Mesodermal cell (in vitro differentiated cells): ENCODE results near the gene ROBO1.

Experiments used
- H3K27ac ChIP-seq: 2 replicates; pipeline ENCODE4 v1.7.0; 2013; ENCODE audit warnings: mild to moderate bottlenecking, low read depth, low read length, moderate library complexity; ENCODE audit not compliant: severe bottlenecking
- H3K36me3 ChIP-seq: 2 replicates; pipeline ENCODE4 v1.7.1; 2013; ENCODE audit warnings: mild to moderate bottlenecking, low read length, moderate library complexity; ENCODE audit not compliant: control insufficient read depth, insufficient read depth
- H3K4me1 ChIP-seq: one replicate; pipeline ENCODE4 v1.7.1; 2013; ENCODE audit warnings: mild to moderate bottlenecking, low read length; ENCODE audit not compliant: insufficient read depth, control insufficient read depth, poor library complexity, severe bottlenecking
- H3K4me3 ChIP-seq: 2 replicates; pipeline ENCODE4 v1.7.0; 2013; ENCODE audit warnings: low read length, control low read depth, mild to moderate bottlenecking; ENCODE audit not compliant: insufficient read depth, poor library complexity, severe bottlenecking; ENCODE audit errors: extremely low read depth
- H3K9me3 ChIP-seq: 2 replicates; pipeline ENCODE4 v1.7.1; 2013; ENCODE audit warnings: mild to moderate bottlenecking, low read length, moderate library complexity; ENCODE audit not compliant: control insufficient read depth
- WGBS, 2 experiments: methylation state at CpG; one replicate each; pipeline ENCODE4 v1.1.5; 2013; ENCODE audit warnings: missing lambda C conversion rate in 2 of 2; ENCODE audit not compliant: insufficient coverage in 2 of 2; 5-methylcytosine and 5-hydroxymethylcytosine counted together

The ROBO1 gene

DNA sequence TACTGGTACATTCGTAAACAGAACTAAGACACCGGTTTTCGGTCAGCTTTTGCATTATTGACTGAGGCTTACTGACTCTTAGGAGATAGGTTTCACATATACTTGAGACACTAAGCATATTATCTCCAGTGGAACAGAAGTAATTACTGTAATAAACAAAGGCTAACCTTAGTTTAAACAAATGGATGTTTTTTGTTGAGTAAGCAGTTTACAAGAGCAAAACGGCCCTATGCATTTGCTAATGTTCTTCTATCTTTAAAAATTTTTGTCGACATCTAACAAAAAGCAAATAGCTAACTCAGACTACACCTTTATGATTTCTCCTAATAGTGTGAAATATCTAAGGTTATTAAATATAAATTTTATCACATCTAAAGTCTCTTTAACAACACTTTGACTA, 664.5 kb downstream of the ROBO1 start:
- Histone ChIP-seq H3K4me1 (no peaks in the 10 kb centered on the region), H3K4me3 (no peak overlapping the region), H3K27ac (no peak overlapping the region), H3K36me3 (no peaks in the 10 kb centered on the region), H3K9me3 (no peaks in the 10 kb centered on the region)
- WGBS, 2 experiments = 100% methylated on average over 3 of the region's 5 CpGs; no CpG with 5 or more reads in 1 of the 2 experiments

DNA sequence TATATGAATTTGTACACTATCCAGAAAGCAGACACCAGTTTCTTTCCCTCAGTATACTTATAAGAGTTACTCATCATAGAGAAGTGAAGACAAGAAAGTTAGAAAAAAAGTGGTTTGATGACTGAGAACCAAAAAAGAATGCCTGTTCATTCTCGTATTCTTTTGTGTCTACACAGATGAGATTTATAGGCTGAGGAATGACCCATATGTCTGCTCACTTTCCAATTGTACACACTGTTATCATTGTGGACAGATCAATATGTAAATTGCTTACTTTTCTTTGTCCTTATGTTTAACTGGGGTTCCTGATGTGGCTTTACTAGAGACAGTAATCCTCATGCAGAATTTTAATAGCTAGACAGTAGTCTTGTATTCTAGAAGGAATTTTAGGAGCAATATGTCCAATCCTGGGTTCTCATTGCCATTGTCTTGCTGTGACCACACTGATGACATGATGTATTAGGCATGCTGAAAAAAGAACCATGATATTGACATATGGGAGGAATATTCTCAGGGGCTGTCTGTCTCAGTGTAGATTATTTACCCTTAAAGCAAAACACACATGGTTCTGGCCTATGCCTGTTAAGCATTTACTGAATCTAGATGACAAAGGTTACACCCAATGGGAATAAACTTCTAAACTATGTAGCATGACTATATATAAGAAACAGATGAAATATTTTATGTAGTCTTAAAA, 669.7 kb downstream of the ROBO1 start:
- no peaks in the 10 kb centered on the region for H3K9me3 ChIP-seq
- H3K4me1 ChIP-seq = no peaks in the 10 kb centered on the region
- no peak overlapping the region for H3K27ac ChIP-seq
- H3K4me3 ChIP-seq = no peak overlapping the region
- no peaks in the 10 kb centered on the region for H3K36me3 ChIP-seq
- 100% methylated on average over 1 of the region's 1 CpG; no CpG with 5 or more reads in 1 of the 2 experiments for WGBS, 2 experiments

DNA sequence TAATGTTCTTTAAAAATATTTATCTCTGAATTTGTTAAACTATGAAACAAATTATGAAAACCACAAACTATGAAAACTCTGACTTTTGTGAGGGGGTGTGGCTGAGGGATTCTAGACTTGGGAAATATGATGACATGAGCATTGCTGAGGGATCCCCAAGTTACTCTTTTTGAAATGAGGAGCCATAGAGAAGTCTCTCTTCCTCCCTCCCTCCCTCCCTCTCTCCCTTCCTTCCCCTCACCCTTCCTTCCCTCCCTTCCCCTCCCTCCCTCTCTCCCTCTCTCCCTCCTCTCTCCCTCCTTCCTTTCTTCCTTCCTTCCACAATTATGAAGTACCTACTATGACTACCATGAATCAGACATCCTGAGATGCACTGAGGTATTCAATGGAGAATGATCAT, 673.1 kb downstream of the ROBO1 start:
- Histone ChIP-seq H3K27ac (no peak overlapping the region), H3K9me3 (no peaks in the 10 kb centered on the region), H3K36me3 (no peaks in the 10 kb centered on the region), H3K4me3 (no peak overlapping the region), H3K4me1 (no peaks in the 10 kb centered on the region)

- H3K9me3 ChIP-seq = no peaks in the 10 kb centered on the region
- H3K4me3 ChIP-seq = no peak overlapping the region
- H3K36me3 ChIP-seq = no peaks in the 10 kb centered on the region
- H3K27ac ChIP-seq = no peak overlapping the region
- WGBS, 2 experiments = 0% methylated on average over 1 to 3 of the region's 6 CpGs
- no peaks in the 10 kb centered on the region for H3K4me1 ChIP-seq
These were observed 681.3 kb downstream of the ROBO1 start for GRCh38 chr3:79086514-79086913.

GRCh38 chr3:79085171-79085570, 682.6 kb downstream of the ROBO1 start:
- no peaks in the 10 kb centered on the region for H3K4me1 ChIP-seq
- no peaks in the 10 kb centered on the region for H3K36me3 ChIP-seq
- no peaks in the 10 kb centered on the region for H3K9me3 ChIP-seq
- no peak overlapping the region for H3K27ac ChIP-seq
- no peak overlapping the region for H3K4me3 ChIP-seq
- 88 to 92% methylated on average over 1 of the region's 1 CpG for WGBS, 2 experiments

- 40 to 90% methylated on average over 1 to 4 of the region's 5 CpGs for WGBS, 2 experiments
- Histone ChIP-seq H3K27ac (peak overlapping the region; percentile 7), H3K9me3 (no peaks in the 10 kb centered on the region)
These were observed 686.5 kb downstream of the ROBO1 start for GRCh38 chr3:79081335-79081734.

GRCh38 chr3:79074558-79074957, 693.2 kb downstream of the ROBO1 start:
- Histone ChIP-seq H3K4me1 (no peaks in the 10 kb centered on the region), H3K4me3 (no peak overlapping the region), H3K9me3 (no peaks in the 10 kb centered on the region), H3K27ac (no peak overlapping the region), H3K36me3 (no peaks in the 10 kb centered on the region)
- no CpG with 5 or more reads among the region's 1 CpG for WGBS, 2 experiments

More at GRCh38 chr3:79081335-79081734, 686.5 kb downstream of the ROBO1 start:
- no peaks in the 10 kb centered on the region for H3K4me1 ChIP-seq
- H3K4me3 ChIP-seq = no peak overlapping the region
- no peaks in the 10 kb centered on the region for H3K36me3 ChIP-seq

DNA sequence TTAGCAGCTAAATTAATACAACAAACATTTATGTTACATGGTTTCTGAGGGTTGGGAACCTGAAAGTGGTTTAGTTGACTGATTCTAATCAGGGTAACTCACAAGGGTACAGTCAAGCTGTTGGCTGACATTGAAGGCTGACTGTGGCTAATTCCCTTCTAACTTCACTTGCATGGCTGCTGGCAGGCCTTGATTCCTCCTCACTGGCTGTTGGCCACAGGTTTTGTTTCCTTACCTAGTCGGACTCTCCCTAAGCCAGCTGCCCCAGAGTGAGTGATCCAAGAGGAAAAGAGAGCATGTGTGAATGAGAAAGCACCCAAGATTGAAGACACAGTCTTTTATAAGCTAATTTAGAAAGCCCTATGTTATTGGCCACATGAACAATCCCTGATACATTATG, 700.1 kb downstream of the ROBO1 start:
- Histone ChIP-seq H3K4me3 (no peak overlapping the region), H3K27ac (no peak overlapping the region), H3K36me3 (no peaks in the 10 kb centered on the region), H3K9me3 (no peaks in the 10 kb centered on the region), H3K4me1 (no peaks in the 10 kb centered on the region)
- no CpG with 5 or more reads among the region's 1 CpG for WGBS, 2 experiments

- 84% methylated on average over 2 of the region's 4 CpGs; no CpG with 5 or more reads in 1 of the 2 experiments for WGBS, 2 experiments
- H3K4me3 ChIP-seq = no peak overlapping the region
- H3K4me1 ChIP-seq = no peaks in the 10 kb centered on the region
These were observed 701.3 kb downstream of the ROBO1 start for GRCh38 chr3:79066481-79066880.

GRCh38 chr3:79063624-79064023, 704.2 kb downstream of the ROBO1 start:
- H3K4me1 ChIP-seq = no peaks in the 10 kb centered on the region
- H3K4me3 ChIP-seq = no peak overlapping the region
- H3K9me3 ChIP-seq = no peaks in the 10 kb centered on the region
- H3K36me3 ChIP-seq = no peaks in the 10 kb centered on the region
- no peak overlapping the region for H3K27ac ChIP-seq
- 100% methylated on average over 1 of the region's 2 CpGs for WGBS, 2 experiments

More at GRCh38 chr3:79066481-79066880, 701.3 kb downstream of the ROBO1 start:
- Histone ChIP-seq H3K36me3 (no peaks in the 10 kb centered on the region), H3K27ac (no peak overlapping the region), H3K9me3 (no peaks in the 10 kb centered on the region)

GRCh38 chr3:79057756-79058155, 710.0 kb downstream of the ROBO1 start:
- H3K9me3 ChIP-seq = peaks cover 5% of the 10 kb centered on the region
- no peak overlapping the region for H3K27ac ChIP-seq
- H3K4me3 ChIP-seq = no peak overlapping the region
- no CpG with 5 or more reads among the region's 3 CpGs for WGBS, 2 experiments
- no peaks in the 10 kb centered on the region for H3K4me1 ChIP-seq
- no peaks in the 10 kb centered on the region for H3K36me3 ChIP-seq
